Activated CD8-positive, alpha-beta memory T cell treated with anti-CD3 and anti-CD28 coated beads for 4 hours (primary cell): ENCODE data around the gene GMDS.

Experiments
- DNase-seq, 2 donors: peaks; one replicate each; pipeline ENCODE4 v3.0.0-alpha.2; 2020; ENCODE audit warnings: low read depth in 2 of 2

The GMDS gene

DNA sequence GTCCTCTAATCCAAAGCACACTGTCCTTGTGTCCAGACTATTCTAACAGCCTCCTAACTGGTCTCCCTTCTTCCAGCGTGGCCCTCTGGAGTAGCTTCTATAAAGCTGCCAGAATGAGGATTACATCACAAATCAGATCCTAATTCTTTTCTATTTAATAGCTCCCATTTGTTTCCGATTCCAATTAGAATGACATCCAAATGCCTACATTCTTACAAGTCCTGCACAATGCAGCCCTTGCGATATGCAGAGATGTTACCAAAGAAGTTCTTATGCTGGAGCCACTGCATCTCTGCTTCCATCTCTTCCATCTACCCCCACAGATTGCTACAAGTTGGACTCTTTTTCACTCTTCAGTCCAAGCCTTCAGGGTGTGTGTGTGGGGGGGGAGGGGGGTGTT lies 40.0 kb downstream of the GMDS start:
- DNase-seq = no peak

- no peak for DNase-seq
These were observed 41.1 kb downstream of the GMDS start for GRCh38 chr6:2204272-2204671.

DNA sequence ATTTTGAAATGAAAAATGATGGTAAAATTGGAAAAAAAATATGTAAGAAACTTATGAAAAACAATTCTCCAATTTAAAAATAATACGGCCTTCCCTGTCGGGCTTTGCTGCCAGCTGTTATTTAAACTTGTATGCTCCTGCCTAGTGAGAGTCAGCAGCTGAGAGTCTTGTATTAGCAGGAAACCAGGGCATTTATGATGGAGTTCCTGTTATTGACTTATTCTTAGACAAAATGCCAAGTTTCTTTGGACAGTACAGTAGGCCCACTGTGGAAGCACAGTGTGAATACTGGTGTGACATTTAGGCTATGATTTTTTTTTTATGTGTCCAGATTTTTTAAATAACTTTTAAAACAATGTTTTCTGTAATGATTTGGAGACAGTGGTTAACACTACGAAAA lies 42.1 kb downstream of the GMDS start:
- DNase-seq = no peak

- no peak for DNase-seq
These were observed 47.4 kb downstream of the GMDS start for GRCh38 chr6:2197984-2198383.

DNA sequence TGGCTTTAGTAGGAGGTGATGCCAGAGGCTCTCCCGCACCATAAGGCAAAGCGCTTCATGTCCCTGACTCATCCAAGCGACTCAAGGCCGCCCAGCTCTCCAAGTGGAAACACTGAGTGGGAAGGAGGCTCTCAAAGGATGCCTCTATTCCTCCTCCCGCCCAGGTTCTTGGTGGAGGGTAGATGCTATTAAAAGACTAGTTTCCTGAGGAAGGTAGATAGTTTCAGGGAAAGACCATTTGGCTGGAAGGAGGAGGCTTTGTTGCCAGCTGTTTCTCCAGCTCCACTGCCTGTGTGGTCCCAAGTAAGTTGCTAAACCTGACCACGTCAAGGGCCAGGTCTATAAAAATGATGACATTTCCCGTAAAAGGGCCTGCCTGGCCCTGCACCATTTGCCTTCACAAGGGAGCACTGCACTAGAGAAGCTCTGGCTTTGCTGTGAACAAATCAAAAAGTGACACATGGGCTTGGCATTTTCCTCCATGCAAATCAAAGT lies 48.2 kb downstream of the GMDS start:
- DNase-seq = no peak

DNA sequence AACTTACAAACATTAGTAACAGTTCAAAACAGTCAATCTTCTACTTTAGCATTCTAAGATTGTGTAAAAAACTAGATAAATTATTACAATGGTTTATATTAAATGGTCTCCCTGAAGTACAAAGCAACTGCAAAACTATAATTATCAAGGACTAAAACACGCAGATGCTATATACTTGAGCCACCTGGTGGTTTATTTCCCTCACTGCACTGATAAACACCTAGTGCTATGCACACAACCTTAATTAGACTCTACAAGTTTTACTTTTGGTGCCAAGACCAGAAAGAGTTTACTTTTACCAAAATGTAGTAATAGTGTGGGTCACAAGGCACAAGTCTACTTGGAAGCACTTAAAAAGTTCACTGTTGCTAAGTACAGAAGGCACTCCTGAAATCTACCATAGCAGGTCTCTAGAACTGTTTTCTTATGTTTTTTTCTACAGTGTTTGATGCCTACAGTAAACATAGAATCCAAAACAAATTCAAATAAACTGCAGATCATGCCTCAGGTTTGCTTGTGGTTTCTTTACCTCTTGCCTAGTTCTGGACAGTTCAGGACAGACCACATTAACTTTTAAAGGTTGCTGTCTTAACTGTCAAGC lies 49.2 kb downstream of the GMDS start:
- DNase-seq = no peak

DNA sequence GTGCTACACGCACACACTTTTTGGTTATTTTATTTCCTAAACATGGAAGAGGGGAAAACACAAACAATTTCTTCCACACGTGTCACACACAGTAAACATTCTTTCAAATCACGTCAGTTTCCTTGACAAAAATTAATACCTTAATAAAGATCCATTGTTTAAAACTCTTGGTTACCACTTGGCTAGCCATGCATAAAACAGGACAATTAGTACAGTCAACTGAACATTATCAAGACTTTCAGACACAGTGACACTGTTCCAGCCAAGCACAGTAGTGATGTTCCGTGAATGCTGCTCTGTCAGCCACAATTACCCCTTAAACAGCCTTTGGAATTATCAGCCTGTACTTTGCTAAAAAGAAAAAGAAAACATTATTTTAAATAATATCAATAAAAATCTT lies 50.8 kb downstream of the GMDS start:
- no peak for DNase-seq

DNA sequence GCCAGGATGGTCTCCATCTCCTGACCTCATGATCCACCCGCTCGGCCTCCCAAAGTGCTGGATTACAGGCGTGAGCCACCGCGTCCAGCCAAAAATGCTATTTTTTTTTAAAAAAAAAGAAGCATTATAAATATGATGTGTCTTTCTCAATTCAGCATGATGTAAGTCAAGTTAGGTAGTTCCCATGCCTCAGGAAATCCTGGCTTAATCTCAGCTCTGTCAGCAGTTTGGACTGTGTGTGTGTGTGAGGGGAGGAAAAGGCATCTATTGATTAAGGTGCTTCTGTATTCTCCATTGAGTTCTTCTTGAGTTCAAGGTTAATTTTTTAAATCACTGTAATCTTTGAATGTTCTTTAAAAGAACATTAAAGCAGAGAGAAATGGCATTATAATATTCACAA lies 51.5 kb downstream of the GMDS start:
- no peak for DNase-seq

- no peak for DNase-seq
These were observed 52.4 kb downstream of the GMDS start for GRCh38 chr6:2192976-2193375.

GRCh38 chr6:2191390-2191740 lies 54.0 kb downstream of the GMDS start:
- DNase-seq = no peak

GRCh38 chr6:2190661-2191389 lies 54.6 kb downstream of the GMDS start:
- no peak for DNase-seq

- no peak for DNase-seq
These were observed 56.5 kb downstream of the GMDS start for GRCh38 chr6:2188856-2189384.

DNA sequence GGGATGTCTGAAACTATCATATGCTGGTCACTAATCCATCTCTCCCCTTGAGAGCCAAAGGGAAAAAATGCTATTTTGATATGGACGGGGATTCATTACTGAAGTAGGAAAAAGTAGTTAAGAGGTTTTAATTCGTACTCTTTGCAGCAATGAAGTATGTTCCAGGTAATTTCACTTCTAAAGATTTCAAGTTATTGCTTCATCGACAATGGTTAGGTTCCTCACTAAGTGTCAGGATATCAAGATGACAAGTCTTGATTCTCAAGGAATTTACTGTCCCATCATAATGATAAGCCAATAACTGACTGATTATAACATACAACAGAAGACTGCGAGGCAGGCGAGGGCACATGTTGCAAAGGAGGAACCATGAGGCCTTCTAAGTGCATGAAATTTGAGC lies 57.0 kb downstream of the GMDS start:
- no peak for DNase-seq

- DNase-seq = no peak
These were observed 57.6 kb downstream of the GMDS start for GRCh38 chr6:2187826-2188225.

- DNase-seq = no peak
These were observed 58.9 kb downstream of the GMDS start for GRCh38 chr6:2186516-2186915.

GRCh38 chr6:2185466-2185865 lies 59.9 kb downstream of the GMDS start:
- DNase-seq = no peak

DNA sequence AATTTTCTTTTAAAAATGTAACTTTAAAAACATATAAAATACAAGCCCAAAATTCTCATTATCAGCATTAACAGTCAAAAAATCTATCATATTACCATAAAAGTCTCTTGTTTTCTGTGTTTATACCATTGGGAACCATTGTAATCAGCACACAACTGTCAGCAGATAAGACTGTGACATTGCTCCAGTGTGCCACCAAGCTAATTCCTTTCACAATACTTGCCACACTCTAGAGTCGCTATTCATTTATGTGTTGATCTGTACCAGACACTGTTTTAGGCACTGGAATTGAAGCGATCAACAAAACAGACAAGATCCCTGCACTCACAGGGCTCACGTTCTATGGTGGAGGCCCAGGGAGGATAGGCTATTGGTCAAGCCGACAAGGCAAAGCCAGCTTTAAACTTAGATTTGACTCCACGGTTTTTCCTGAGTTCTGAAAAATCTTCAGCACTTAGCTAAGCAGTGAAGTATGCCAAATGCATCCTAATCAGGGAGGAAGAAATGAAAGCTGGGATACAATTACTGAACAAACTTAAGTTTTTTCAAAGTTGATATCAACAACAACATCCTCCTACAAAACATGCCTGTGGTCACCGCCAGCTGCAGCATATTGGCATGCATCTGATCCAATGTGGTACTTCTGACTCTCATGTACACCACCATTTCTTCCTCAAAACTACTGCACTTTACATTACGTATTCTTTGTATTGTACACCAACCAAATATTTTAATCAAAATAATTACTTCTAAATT lies 60.5 kb downstream of the GMDS start:
- DNase-seq = no peak

DNA sequence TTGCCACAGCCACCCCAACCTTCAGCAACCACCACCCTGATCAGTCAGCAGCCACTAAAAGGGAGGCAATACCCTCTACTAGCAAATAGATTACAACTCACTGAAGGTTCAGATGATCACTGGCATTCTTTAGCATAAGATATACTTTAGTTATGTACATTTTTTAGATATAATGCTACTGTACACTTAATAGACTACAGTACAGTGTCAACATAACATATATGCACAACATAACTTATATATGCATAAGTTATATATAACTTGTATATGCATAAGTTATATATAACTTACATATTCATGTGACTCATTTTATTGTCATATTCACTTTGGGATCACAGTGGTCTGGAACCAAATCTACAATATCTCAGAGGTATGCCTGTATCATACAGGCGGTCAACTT lies 61.7 kb downstream of the GMDS start:
- DNase-seq = no peak

DNA sequence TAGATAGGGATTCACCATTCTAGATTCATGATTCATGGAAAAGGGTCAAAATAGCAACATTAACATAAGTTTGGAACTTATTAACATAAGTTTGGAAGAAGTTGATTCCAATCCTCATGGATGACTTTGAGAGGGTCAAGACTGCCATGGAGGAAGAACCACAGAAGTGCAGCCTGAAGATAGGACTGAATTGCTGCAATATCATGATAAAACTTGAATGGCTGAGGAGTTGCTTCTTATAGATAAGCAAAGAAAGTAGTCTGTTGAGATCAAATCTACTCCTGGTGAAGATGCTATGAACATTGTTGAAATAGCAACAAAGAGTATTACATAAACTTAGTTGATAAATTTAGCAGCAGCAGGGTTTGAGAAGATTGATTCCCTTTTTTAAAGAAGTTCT lies 62.2 kb downstream of the GMDS start:
- DNase-seq = no peak

- DNase-seq = no peak
These were observed 63.2 kb downstream of the GMDS start for GRCh38 chr6:2182251-2182650.

DNA sequence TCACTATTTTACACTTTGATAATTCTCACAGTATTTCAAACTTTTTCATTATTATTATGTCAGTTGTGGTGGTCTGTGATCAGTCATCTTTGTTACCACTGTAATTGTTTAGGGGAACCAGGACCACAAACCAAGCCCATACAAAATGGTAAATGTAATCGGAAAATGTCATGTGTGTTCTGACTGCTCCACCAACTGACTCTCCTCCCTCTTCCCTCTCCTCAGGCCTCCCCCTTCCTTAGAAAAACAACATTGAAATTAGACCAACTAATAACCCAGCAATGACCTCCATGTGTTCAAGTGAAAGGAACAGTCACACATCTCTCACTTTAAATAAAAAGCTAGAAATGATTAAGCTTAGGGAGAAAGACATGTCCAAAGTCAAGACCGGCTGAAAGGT lies 63.8 kb downstream of the GMDS start:
- DNase-seq = no peak

DNA sequence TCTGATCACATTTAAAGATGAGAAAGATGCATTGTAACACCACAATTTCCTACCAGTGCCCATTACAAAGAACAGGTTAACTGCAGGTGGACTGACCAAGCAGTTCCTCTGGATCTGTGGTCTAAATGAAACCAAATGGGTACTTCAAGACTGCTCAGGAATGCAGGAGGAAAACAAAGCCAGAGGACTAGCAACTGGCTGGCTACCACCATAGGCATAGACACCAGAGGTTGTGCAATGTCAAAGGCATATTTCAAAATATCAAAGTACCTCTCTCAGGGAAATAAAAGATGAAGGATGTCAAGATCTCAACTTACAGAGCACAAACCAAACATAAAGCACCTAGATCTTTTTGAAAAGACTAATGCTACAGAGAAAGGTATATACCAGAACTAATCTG lies 65.5 kb downstream of the GMDS start:
- DNase-seq = no peak

GRCh38 chr6:2179241-2179640 lies 66.2 kb downstream of the GMDS start:
- no peak for DNase-seq
